HCT116 (cell line): Measurements from ENCODE around the gene LSAMP. TPM values are rescaled to one million over a fixed set of nuclear protein-coding genes. Genes with fewer than 3 reads are reported as not detected.

Experiments used
- ATAC-seq: fragments of 200-7000 bp; cut with Tn5 transposase; 2 replicates; pipeline ENCODE4 v1.9.1; 2020; ENCODE audit warnings: mild to moderate bottlenecking, moderate library complexity
- BruUV-seq: library from RNA; stranded (reverse); fragments of 400-500 nt; replicated peaks from 2 replicates; lab custom pipeline; 2021; lab: Mats Ljungman, UMichigan
- CTCF ChIA-PET: fragments of 300-600 bp; sonication (Branson Sonifier 250); formaldehyde crosslinking; loops from one replicate; lab custom pipeline; 2021; ENCODE audit warnings: antibody characterized with exemption; lab: Charles Lee
- POLR2A ChIA-PET: fragments of 300-600, 350-600 bp; sonication (Branson Sonifier 250); formaldehyde crosslinking; loops from one replicate; lab custom pipeline; 2021; ENCODE audit warnings: antibody characterized with exemption; lab: Charles Lee
- RAD21 ChIA-PET, 2 experiments: fragments of 300-600 bp; sonication (Branson Sonifier 250); formaldehyde crosslinking; loops; one replicate each; lab custom pipeline; 2023; ENCODE audit warnings: low total read pairs in 2 of 2; ENCODE audit not compliant: uncharacterized antibody in 2 of 2, unreplicated experiment in 2 of 2, low non-redundant PET in 1 of 2; lab: Charles Lee
- DNase-seq: peaks from one replicate; pipeline ENCODE4 v3.0.0-alpha.2; 2010; ENCODE audit warnings: low read depth, low spot score
- H2AFZ ChIP-seq: fragments of 200-600 bp; shearing (Covaris generic), sonication (generic); 2 replicates; pipeline ENCODE4 v1.6.1; 2017; ENCODE audit warnings: low read depth, mixed run types, mixed read lengths, antibody characterized with exemption, low read length; ENCODE audit not compliant: poor library complexity, severe bottlenecking
- H3K27ac ChIP-seq: 2 replicates; pipeline ENCODE4 v1.5.1; 2012; ENCODE audit warnings: low read depth, low read length
- H3K27me3 ChIP-seq: fragments of 200-600 bp; sonication (generic); 2 replicates; pipeline ENCODE4 v1.6.1; 2016; ENCODE audit warnings: mixed run types, low read length, mixed read lengths; ENCODE audit not compliant: insufficient read depth
- H3K36me3 ChIP-seq, 2 experiments: fragments of 200-500 bp in 1 of 2; fragments of 200-600 bp in 1 of 2; sonication (Bioruptor generic) in 1 of 2; sonication (generic) in 1 of 2; 2 replicates each; pipeline versions ENCODE4 v1.5.1 to v1.6.1; 2014 to 2016; ENCODE audit warnings: low read length in 2 of 2, inconsistent platforms in 1 of 2, mixed read lengths in 1 of 2, mixed run types in 1 of 2; ENCODE audit not compliant: insufficient read depth in 2 of 2, control insufficient read depth in 1 of 2
- H3K4me1 ChIP-seq, 2 experiments: fragments of 200-600 bp in 1 of 2; sonication (generic) in 1 of 2; 2 replicates each; pipeline versions ENCODE4 v1.5.1 to v1.6.1; 2012 to 2017; ENCODE audit warnings: low read length in 2 of 2, inconsistent platforms in 1 of 2, mild to moderate bottlenecking in 1 of 2, mixed read lengths in 1 of 2, mixed run types in 1 of 2, moderate library complexity in 1 of 2; ENCODE audit not compliant: insufficient read depth in 2 of 2, control insufficient read depth in 1 of 2
- H3K4me2 ChIP-seq: fragments of 200-600 bp; sonication (generic); 2 replicates; pipeline ENCODE4 v1.6.1; 2017; ENCODE audit warnings: mixed run types, low read length, mixed read lengths
- H3K4me3 ChIP-seq, 2 experiments: fragments of 200-600 bp in 1 of 2; sonication (generic) in 1 of 2; replicated peaks in 1 of 2; 2 replicates each; pipeline ENCODE4 v1.5.1; 2011 to 2016; ENCODE audit warnings: low read length in 2 of 2, control low read depth in 1 of 2, low read depth in 1 of 2, mild to moderate bottlenecking in 1 of 2, mixed read lengths in 1 of 2, mixed run types in 1 of 2
- H3K79me2 ChIP-seq: fragments of 200-600 bp; sonication (generic); 2 replicates; pipeline ENCODE4 v1.6.1; 2017; ENCODE audit warnings: mild to moderate bottlenecking, mixed run types, low read length, moderate library complexity, mixed read lengths; ENCODE audit not compliant: insufficient read depth
- H3K9ac ChIP-seq: fragments of 200-600 bp; sonication (generic); 2 replicates; pipeline ENCODE4 v1.6.1; 2016; ENCODE audit warnings: low read length, mixed read lengths
- H3K9me2 ChIP-seq: fragments of 200-600 bp; sonication (generic), shearing (Covaris generic); 2 replicates; pipeline ENCODE4 v1.6.1; 2017; ENCODE audit warnings: mixed run types, mild to moderate bottlenecking, moderate library complexity; ENCODE audit not compliant: insufficient read depth
- H3K9me3 ChIP-seq, 2 experiments: fragments of 200-500 bp in 1 of 2; fragments of 200-600 bp in 1 of 2; sonication (Bioruptor generic) in 1 of 2; sonication (generic) in 1 of 2; 2 replicates each; pipeline ENCODE4 v1.6.1; 2014 to 2017; ENCODE audit warnings: low read length in 2 of 2, mixed read lengths in 2 of 2, inconsistent platforms in 1 of 2, low read depth in 1 of 2, mild to moderate bottlenecking in 1 of 2, mixed run types in 1 of 2, moderate library complexity in 1 of 2; ENCODE audit not compliant: control insufficient read depth in 1 of 2, insufficient read depth in 1 of 2
- H4K20me1 ChIP-seq: fragments of 200-600 bp; sonication (generic), shearing (Covaris generic); 2 replicates; pipeline ENCODE4 v1.6.1; 2017; ENCODE audit warnings: mixed run types, mild to moderate bottlenecking, moderate library complexity; ENCODE audit not compliant: insufficient read depth
- CBX3 ChIP-seq: IDR thresholded peaks from 2 replicates; pipeline ENCODE4 v1.6.1; 2012; ENCODE audit warnings: low read depth
- CEBPB ChIP-seq: IDR thresholded peaks from 2 replicates; pipeline ENCODE4 v1.6.1; 2012; ENCODE audit warnings: low read depth
- EGR1 ChIP-seq: IDR thresholded peaks from 2 replicates; pipeline ENCODE4 v1.6.1; 2012; ENCODE audit warnings: low read depth
- EZH2 ChIP-seq: fragments of 200-600 bp; sonication (generic); IDR thresholded peaks from 2 replicates; pipeline ENCODE4 v1.6.1; 2017; ENCODE audit warnings: antibody characterized with exemption, mixed run types
- EZH2phosphoT487 ChIP-seq: fragments of 200-600 bp; IDR thresholded peaks from 2 replicates; pipeline ENCODE4 v1.6.1; 2018; ENCODE audit warnings: antibody characterized with exemption, borderline replicate concordance
- FOSL1 ChIP-seq: IDR thresholded peaks from 2 replicates; pipeline ENCODE4 v1.6.1; 2012; ENCODE audit warnings: low read depth
- POLR2A ChIP-seq: IDR thresholded peaks from 2 replicates; pipeline ENCODE4 v1.7.0; 2011; ENCODE audit warnings: borderline replicate concordance; ENCODE audit not compliant: insufficient read depth, insufficient read length; ENCODE audit errors: extremely low read depth
- RAD21 ChIP-seq: IDR thresholded peaks from 2 replicates; pipeline ENCODE4 v1.6.1; 2012; ENCODE audit warnings: low read depth, mild to moderate bottlenecking
- SIN3A ChIP-seq: IDR thresholded peaks from 2 replicates; pipeline ENCODE4 v1.6.1; 2012; ENCODE audit warnings: low read depth
- SP1 ChIP-seq: IDR thresholded peaks from 2 replicates; pipeline ENCODE4 v1.6.1; 2012; ENCODE audit warnings: low read depth
- SRF ChIP-seq: IDR thresholded peaks from 2 replicates; pipeline ENCODE4 v1.6.1; 2012; ENCODE audit warnings: low read depth
- TCF7L2 ChIP-seq: IDR thresholded peaks from 2 replicates; pipeline ENCODE4 v1.7.0; 2011; ENCODE audit warnings: borderline replicate concordance, inconsistent platforms; ENCODE audit not compliant: insufficient read depth, insufficient read length; ENCODE audit errors: extremely low read depth
- YY1 ChIP-seq: IDR thresholded peaks from 2 replicates; pipeline ENCODE4 v1.6.1; 2011; ENCODE audit warnings: low read length, low read depth, moderate library complexity, mild to moderate bottlenecking; ENCODE audit not compliant: insufficient replicate concordance; ENCODE audit errors: extremely low read depth
- ZFX ChIP-seq: fragments of 450-650 bp; IDR thresholded peaks from 2 replicates; pipeline ENCODE4 v1.6.1; 2017
- ZNF274 ChIP-seq: fragments of 200-500 bp; sonication (Bioruptor generic); IDR thresholded peaks from 2 replicates; pipeline ENCODE4 v1.6.1; 2014; ENCODE audit warnings: mild to moderate bottlenecking, low read depth, low read length, inconsistent platforms
- intact Hi-C: fragments of 100-400 bp; cut with micrococcal nuclease; formaldehyde crosslinking; loops from 2 replicates; pipeline ENCODE4 v1.10.0; 2022
- total RNA-seq: library from RNA; stranded (reverse); gene quantifications from one replicate; pipeline ENCODE4 v1.2.1, GENCODE V29; 2021; ENCODE audit not compliant: unreplicated experiment
- TF ChIP-seq, protein P1 (sequence below): IDR thresholded peaks from 2 replicates; pipeline ENCODE4 v1.6.1; 2012
- TF ChIP-seq, protein P2 (sequence below): IDR thresholded peaks from 2 replicates; pipeline ENCODE4 v1.6.1; 2011; ENCODE audit warnings: mild to moderate bottlenecking, low read length, moderate library complexity; ENCODE audit not compliant: insufficient replicate concordance; ENCODE audit errors: extremely low read depth
- TF ChIP-seq, protein P3 (sequence below): IDR thresholded peaks from 2 replicates; pipeline ENCODE4 v1.6.1; 2012
- TF ChIP-seq, protein P4 (sequence below), 3 experiments: fragments of 200-600 bp in 1 of 3; sonication (generic) in 1 of 3; IDR thresholded peaks in 2 of 3; conservative IDR thresholded peaks in 1 of 3; 2 replicates each; pipeline ENCODE4 v1.5.1; 2012 to 2017; ENCODE audit warnings: low read depth in 2 of 3, low read length in 2 of 3, antibody characterized with exemption in 1 of 3, borderline replicate concordance in 1 of 3, control low read depth in 1 of 3, mild to moderate bottlenecking in 1 of 3, mixed read lengths in 1 of 3, mixed run types in 1 of 3, moderate library complexity in 1 of 3; ENCODE audit not compliant: insufficient read depth in 1 of 3
- TF ChIP-seq, protein P5 (sequence below): IDR thresholded peaks from 2 replicates; pipeline ENCODE4 v1.6.1; 2012; ENCODE audit warnings: low read depth

LSAMP gene
- total RNA-seq, 1 experiment from 2014 or later = 0.25 TPM

DNA sequence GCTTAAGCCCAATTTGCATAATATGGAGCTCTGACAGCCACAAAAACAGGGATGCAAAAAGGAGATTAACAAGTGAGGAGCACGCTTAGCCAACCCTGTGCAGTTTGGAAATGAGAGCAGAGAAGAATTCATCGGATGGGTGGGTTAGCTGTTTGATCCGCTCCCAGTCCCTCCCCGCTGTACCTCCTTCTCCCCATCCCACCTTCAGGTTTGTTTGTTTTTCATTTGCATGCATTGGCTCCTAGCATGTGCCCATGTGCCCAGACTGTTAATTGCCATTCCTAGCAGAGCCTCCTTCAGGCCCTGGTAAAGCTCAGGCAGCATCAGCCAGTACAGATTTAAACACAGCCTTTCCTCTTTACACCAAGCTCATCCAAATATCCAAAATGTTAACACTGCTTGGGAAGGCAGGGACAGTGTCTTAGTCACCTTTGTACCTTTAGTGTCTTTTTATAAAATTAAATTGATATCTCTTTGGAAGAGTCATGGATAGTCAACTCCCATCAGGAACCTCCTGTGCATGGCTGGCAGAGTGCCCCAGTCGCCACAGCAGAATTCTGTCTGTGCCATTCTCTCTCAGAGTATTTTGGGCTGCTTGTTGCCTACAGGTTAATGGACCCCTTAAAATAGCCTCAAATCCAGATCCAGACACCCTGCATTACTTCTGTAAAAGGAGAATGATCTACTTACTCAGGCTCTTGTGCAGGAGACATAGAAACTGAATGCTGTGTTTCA lies 244.2 kb downstream of the LSAMP start:
- no peaks in the 10 kb centered on the region for H3K9me2 ChIP-seq
- no peaks in the 10 kb centered on the region for H3K36me3 ChIP-seq
- no peaks in the 10 kb centered on the region for H3K9me3 ChIP-seq
- no peak for DNase-seq
- no peak for ATAC-seq
- H3K4me2 ChIP-seq = no peak overlapping the region
- H3K9ac ChIP-seq = no peak overlapping the region
- CTCF ChIA-PET = no interaction called here
- H3K4me1 ChIP-seq = no peaks in the 10 kb centered on the region
- H3K4me3 ChIP-seq = no peak overlapping the region
- no peak overlapping the region for H3K27ac ChIP-seq
- no peaks in the 10 kb centered on the region for H3K79me2 ChIP-seq
- POLR2A ChIA-PET = no interaction called here
- peaks cover 7% of the 10 kb centered on the region for H3K27me3 ChIP-seq
- H4K20me1 ChIP-seq = no peaks in the 10 kb centered on the region
- no TSS peak for BruUV-seq
- intact Hi-C loops = no loop called here
- no peak for TF ChIP-seq FOSL1
- no peak for TF ChIP-seq EZH2
- no peak for TF ChIP-seq RAD21
- TF ChIP-seq, protein P1, sequence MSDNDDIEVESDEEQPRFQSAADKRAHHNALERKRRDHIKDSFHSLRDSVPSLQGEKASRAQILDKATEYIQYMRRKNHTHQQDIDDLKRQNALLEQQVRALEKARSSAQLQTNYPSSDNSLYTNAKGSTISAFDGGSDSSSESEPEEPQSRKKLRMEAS = no peak
- TF ChIP-seq ZNF274 = no peak
- TF ChIP-seq, protein P2, sequence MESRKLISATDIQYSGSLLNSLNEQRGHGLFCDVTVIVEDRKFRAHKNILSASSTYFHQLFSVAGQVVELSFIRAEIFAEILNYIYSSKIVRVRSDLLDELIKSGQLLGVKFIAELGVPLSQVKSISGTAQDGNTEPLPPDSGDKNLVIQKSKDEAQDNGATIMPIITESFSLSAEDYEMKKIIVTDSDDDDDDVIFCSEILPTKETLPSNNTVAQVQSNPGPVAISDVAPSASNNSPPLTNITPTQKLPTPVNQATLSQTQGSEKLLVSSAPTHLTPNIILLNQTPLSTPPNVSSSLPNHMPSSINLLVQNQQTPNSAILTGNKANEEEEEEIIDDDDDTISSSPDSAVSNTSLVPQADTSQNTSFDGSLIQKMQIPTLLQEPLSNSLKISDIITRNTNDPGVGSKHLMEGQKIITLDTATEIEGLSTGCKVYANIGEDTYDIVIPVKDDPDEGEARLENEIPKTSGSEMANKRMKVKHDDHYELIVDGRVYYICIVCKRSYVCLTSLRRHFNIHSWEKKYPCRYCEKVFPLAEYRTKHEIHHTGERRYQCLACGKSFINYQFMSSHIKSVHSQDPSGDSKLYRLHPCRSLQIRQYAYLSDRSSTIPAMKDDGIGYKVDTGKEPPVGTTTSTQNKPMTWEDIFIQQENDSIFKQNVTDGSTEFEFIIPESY = no peak
- TF ChIP-seq, protein P3, sequence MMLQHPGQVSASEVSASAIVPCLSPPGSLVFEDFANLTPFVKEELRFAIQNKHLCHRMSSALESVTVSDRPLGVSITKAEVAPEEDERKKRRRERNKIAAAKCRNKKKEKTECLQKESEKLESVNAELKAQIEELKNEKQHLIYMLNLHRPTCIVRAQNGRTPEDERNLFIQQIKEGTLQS = no peak
- no peak for TF ChIP-seq EGR1
- TF ChIP-seq TCF7L2 = no peak
- no peak for TF ChIP-seq EZH2phosphoT487
- TF ChIP-seq SP1 = no peak
- TF ChIP-seq YY1 = no peak
- TF ChIP-seq SIN3A = no peak
- TF ChIP-seq, protein P4, sequence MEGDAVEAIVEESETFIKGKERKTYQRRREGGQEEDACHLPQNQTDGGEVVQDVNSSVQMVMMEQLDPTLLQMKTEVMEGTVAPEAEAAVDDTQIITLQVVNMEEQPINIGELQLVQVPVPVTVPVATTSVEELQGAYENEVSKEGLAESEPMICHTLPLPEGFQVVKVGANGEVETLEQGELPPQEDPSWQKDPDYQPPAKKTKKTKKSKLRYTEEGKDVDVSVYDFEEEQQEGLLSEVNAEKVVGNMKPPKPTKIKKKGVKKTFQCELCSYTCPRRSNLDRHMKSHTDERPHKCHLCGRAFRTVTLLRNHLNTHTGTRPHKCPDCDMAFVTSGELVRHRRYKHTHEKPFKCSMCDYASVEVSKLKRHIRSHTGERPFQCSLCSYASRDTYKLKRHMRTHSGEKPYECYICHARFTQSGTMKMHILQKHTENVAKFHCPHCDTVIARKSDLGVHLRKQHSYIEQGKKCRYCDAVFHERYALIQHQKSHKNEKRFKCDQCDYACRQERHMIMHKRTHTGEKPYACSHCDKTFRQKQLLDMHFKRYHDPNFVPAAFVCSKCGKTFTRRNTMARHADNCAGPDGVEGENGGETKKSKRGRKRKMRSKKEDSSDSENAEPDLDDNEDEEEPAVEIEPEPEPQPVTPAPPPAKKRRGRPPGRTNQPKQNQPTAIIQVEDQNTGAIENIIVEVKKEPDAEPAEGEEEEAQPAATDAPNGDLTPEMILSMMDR (IDR thresholded peaks at IDR 0.05 in 2 of 3, conservative IDR thresholded peaks at IDR 0.05 in 1 of 3; ENCODE audit: borderline replicate concordance in 1 of 3, insufficient read depth in 1 of 3, low read depth in 2 of 3, low read length in 2 of 3) = no peak
- no peak for TF ChIP-seq CEBPB
- no peak for TF ChIP-seq CBX3
- TF ChIP-seq ZFX = no peak
- TF ChIP-seq POLR2A = no peak
- TF ChIP-seq SRF = no peak
- TF ChIP-seq, protein P5, sequence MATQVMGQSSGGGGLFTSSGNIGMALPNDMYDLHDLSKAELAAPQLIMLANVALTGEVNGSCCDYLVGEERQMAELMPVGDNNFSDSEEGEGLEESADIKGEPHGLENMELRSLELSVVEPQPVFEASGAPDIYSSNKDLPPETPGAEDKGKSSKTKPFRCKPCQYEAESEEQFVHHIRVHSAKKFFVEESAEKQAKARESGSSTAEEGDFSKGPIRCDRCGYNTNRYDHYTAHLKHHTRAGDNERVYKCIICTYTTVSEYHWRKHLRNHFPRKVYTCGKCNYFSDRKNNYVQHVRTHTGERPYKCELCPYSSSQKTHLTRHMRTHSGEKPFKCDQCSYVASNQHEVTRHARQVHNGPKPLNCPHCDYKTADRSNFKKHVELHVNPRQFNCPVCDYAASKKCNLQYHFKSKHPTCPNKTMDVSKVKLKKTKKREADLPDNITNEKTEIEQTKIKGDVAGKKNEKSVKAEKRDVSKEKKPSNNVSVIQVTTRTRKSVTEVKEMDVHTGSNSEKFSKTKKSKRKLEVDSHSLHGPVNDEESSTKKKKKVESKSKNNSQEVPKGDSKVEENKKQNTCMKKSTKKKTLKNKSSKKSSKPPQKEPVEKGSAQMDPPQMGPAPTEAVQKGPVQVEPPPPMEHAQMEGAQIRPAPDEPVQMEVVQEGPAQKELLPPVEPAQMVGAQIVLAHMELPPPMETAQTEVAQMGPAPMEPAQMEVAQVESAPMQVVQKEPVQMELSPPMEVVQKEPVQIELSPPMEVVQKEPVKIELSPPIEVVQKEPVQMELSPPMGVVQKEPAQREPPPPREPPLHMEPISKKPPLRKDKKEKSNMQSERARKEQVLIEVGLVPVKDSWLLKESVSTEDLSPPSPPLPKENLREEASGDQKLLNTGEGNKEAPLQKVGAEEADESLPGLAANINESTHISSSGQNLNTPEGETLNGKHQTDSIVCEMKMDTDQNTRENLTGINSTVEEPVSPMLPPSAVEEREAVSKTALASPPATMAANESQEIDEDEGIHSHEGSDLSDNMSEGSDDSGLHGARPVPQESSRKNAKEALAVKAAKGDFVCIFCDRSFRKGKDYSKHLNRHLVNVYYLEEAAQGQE = no peak
- RAD21 ChIA-PET = no interaction called here
- H2AFZ ChIP-seq = no peak overlapping the region
